Measurements from ENCODE around the gene MFNG.

Gene MFNG

DNA sequence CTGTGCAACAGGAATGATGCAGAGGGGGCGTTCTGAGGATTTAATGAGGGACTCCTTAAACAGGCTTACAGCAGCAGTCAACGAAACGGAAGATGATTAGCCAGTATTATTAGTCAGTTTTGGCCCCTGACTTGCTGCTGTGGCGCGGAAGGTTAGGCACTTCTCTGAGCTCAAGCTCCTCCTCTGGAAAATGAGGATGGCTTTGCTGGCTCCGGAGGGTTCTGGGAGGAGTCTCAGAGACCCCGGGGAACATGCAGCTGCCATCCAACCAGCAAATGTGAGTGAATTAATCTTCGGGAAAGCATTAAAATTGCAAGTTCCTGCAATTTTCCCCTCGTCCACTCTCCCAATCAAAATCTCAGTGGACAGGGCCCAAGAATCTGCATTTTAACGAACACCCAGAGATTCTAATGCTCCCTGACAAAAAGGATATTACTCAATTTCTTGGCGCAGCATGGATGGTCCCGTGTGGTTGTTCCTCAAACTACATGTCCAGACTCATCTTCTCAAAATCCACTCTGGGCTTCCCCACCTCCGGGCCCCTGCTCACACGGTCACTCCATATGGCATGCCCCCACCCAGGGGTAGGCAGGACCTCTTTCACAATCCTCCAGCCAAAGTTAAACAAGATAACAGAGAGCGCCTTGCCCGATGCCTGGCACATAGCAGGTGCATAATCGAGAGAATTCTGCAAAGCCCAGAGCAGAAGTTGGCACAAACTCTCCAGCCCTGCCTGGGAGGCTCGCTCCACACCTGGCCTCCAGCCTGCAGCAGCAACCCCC, 65.3 kb downstream of the MFNG start:
- H3K4me3 ChIP-seq (ENCODE audit: low read depth, low read length): no peak overlapping the region
- in situ Hi-C loops (cut with HindIII; ENCODE audit: low sequenced_read_pairs): no loop called here
- DNase-seq (ENCODE audit: low read depth): no peak
- TF ChIP-seq, protein P1, sequence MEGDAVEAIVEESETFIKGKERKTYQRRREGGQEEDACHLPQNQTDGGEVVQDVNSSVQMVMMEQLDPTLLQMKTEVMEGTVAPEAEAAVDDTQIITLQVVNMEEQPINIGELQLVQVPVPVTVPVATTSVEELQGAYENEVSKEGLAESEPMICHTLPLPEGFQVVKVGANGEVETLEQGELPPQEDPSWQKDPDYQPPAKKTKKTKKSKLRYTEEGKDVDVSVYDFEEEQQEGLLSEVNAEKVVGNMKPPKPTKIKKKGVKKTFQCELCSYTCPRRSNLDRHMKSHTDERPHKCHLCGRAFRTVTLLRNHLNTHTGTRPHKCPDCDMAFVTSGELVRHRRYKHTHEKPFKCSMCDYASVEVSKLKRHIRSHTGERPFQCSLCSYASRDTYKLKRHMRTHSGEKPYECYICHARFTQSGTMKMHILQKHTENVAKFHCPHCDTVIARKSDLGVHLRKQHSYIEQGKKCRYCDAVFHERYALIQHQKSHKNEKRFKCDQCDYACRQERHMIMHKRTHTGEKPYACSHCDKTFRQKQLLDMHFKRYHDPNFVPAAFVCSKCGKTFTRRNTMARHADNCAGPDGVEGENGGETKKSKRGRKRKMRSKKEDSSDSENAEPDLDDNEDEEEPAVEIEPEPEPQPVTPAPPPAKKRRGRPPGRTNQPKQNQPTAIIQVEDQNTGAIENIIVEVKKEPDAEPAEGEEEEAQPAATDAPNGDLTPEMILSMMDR (IDR thresholded peaks at IDR 0.05; ENCODE audit: low read depth, low read length, missing control alignments): no peak

DNA sequence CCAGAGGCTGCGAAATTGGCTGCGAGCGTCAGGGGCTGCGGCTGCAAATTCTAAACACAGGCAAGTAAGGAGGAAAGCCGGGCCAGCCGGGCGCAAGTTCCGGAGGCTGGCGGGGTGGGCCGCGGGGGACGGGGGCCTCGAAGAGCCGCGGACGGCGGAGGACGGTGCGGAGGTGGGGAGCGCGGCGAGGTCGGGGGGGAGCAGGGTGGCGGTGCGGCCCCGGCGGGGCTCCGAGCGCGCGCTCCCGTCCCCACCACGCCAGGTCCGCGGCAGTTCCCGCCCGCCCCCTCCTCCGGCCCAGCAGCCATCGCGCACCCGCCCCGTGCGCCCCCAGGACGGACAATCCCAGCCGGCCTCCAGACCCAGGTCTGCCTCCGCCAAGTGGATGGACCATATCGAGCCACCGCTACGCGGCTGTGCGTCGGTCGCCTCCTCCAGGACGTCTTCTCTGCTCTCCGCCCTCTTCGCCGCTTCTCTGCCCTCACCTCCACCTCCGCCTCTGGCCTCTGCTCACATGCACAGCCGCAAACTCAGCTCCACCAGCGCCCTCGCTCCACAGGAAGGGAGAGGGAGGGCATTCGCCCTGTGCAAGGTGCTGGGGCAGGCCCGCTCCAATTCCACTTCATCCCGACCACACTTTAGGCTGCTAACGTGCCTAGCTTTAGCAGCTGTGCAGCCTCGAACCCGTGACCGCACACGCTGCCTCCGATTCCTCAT, 66.1 kb downstream of the MFNG start:
- DNase-seq (ENCODE audit: low read depth): no peak
- H3K4me3 ChIP-seq (ENCODE audit: low read depth, low read length): peak overlapping the region; percentile 26
- TF ChIP-seq, protein P1 (IDR thresholded peaks at IDR 0.05; ENCODE audit: low read depth, low read length, missing control alignments): no peak
- in situ Hi-C loops (cut with HindIII; ENCODE audit: low sequenced_read_pairs): no loop called here

DNA sequence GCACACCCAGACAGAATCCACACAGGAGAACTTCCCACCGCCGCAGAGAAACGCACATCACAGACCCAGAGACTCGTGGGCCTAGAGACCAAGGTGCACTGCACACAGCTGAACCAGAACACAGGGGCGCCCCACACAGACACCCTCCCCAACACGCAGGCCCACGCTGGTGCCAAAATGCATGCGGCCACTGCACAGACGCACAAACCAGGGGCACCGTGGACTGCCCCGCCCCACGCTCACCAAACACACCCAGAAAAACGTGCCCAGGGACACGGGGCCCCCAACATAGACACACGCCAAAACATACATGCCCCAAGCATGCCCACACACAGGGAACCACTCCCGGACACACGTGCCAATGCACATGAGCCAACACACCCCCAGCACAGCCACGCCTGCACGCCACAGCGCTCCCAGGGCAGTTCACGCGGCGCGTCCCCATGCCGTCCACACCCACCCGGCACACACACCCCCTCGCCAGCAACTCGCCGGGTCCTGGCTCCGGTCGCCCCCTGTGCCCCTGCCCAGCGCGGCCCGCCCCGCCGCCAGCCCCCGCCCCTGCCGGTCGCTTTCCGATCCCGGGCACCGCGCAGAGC, 66.7 kb downstream of the MFNG start:
- TF ChIP-seq, protein P1 (IDR thresholded peaks at IDR 0.05; ENCODE audit: low read depth, low read length, missing control alignments): no peak
- in situ Hi-C loops (cut with HindIII; ENCODE audit: low sequenced_read_pairs): no loop called here
- peak overlapping the region; percentile 26 for H3K4me3 ChIP-seq (ENCODE audit: low read depth, low read length)
- DNase-seq (ENCODE audit: low read depth): no peak
